G401 (cell line): ENCODE measurements around the gene WDR62. TPM values are rescaled to one million over a fixed set of nuclear protein-coding genes. Genes with fewer than 3 reads are reported as not detected.
"Not testable (repeated sequence)": the region's sequence is repeated elsewhere in the genome, so short reads cannot be mapped to it uniquely, and the experiment has no call there.

Experiments
- DNase-seq: peaks from one replicate; pipeline ENCODE4 v3.0.0-alpha.2; 2015; ENCODE audit warnings: low spot score
- in situ Hi-C: cut with HindIII; loops from 2 replicates; pipeline ENCODE4 v1.10.0; 2016; ENCODE audit warnings: low sequenced_read_pairs, mixed read lengths
- total RNA-seq: library from RNA; depleted of rRNA; stranded (reverse); fragments of >200 nt; shearing (Covaris generic); gene quantifications from 2 replicates; pipeline ENCODE4 v1.2.3, GENCODE V29; 2014

Gene WDR62
- total RNA-seq, 1 experiment from 2014 or later, result 12.9 TPM

GRCh38 chr19:36031308-36031707 is 23.4 kb upstream of the WDR62 start:
- DNase-seq, result no peak
- in situ Hi-C loops, result no loop called here

DNA sequence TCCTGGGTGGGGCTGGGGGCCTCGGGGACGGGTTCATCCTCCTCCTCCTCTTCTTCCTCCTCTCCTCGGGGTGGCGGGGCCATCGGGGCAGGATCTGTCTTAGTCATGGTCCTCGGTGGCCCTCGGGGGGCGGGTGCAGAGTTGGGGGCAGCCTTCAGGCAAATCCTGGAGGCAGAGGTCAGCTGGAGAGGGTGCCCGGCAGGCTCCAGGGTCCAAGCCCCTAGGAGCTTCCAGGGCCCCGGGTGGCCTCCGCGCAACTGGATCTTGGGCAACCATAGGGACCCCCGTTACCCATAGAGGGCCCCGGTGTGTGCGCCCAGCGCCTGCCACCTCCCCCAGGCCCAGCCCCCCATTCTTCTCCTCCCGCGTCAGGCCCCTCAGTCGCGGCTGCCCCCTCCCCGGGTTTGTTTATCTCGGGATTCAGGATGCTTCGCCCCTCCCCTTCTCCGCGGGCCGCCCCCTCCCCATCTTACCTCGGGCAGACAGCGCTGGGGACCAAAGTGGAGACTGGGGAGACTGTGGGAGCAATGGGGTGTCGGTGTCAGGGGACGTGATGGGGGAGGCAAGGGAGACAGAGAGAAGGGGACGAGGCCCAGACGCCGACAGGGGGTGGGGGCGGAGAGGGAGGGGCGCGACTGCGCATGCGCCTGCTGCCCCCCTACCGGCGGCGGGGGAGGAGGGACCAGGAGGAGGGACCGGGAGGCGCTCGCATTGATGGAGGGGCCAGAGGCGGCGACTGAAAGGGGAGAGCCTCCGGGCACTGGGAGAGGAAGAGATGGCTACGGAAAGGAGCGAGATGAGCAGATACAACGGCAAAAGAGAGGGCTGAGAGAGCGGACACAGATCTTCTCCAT is 22.2 kb upstream of the WDR62 start, which contains the start of gene CLIP3:
Gene CLIP3 (minus strand): TSS at position 623 of the 854 bp plus-strand sequence. CDS start 516 bp downstream, at position 107.
- peak; percentile 88 for DNase-seq
- in situ Hi-C loops, result no loop called here

GRCh38 chr19:36040495-36040894 is 14.2 kb upstream of the WDR62 start:
- in situ Hi-C loops, result no loop called here
- no peak for DNase-seq

GRCh38 chr19:36041092-36041491 is 13.6 kb upstream of the WDR62 start:
- in situ Hi-C loops, DNase-seq: not testable (repeated sequence)

GRCh38 chr19:36041831-36042230 is 12.9 kb upstream of the WDR62 start:
- in situ Hi-C loops, result no loop called here
- no peak for DNase-seq

DNA sequence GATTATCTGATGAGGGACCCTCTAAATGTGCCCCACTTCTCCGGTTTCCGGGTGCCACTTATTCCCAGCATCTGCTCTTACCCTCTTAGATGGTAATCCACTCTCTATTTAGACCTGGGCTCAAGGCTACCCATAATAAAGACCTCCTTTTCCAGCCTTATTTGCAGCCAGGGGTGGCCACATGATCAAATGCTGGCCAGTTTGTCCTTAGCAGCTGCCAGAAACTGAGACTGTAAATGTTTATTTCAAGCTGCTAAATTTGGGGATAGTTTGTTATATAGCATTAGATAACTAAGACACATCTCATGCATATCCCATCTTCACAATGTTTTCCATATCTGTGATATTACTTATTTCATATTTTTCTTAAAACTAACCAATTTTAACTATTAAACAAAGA is 10.7 kb upstream of the WDR62 start:
- DNase-seq, result no peak
- in situ Hi-C loops, result no loop called here

- in situ Hi-C loops, result no loop called here
- DNase-seq, result no peak
Observed at GRCh38 chr19:36046443-36047050, 8.2 kb upstream of the WDR62 start.

GRCh38 chr19:36047835-36048234 is 6.9 kb upstream of the WDR62 start:
- in situ Hi-C loops, result no loop called here
- DNase-seq, result no peak

DNA sequence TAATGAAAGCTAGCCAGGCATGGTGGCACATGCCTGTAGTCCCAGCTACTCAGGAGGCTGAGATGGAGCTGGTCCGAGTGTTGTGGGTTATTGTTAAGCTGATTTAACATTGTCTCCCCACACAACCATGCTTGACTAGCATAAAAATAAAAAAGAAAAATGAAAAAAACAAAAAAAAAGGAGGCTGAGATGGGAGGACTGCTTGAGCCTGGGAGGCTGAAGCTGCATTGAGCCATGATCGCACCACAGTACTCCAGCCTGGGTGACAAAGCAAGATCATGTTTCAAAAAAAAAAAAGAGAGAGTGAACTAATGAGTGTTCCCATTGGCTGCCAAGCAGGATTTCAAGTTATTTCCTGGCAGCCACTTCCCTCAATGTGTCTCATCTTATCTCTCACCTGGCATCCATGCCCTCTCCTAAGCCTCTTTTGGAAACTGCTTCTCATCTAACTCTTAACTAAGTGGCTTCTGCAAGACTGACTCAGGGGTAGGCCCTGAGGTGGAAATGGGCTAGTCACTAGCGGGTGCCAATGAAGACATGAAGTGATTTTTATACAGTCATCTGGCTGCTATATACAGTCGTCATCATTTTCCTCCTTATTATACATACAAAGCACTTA is 5.5 kb upstream of the WDR62 start:
- in situ Hi-C loops, result no loop called here
- DNase-seq, result no peak

GRCh38 chr19:36051236-36051635 is 3.5 kb upstream of the WDR62 start:
- peak; percentile 62 for DNase-seq
- in situ Hi-C loops, result no loop called here

DNA sequence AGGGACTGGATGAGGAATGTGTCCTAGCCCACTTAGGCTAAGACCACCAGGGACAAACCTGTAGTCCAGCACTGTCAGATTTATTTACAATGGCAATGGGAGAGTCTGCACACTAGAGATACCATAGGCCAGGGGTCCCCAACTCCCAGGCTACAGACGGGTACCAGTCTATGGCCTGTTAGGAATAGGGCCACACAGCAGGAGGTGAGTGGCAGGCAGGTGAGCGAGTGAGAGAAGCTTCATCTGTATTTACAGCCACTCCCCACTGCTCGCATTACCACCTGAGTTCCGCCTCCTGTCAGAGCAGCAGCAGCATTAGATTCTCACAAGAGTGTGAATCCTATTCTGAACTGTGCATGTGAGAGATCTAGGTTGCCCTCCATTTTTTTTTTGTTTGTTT is 3.1 kb upstream of the WDR62 start:
- DNase-seq, result no peak
- in situ Hi-C loops, result no loop called here

GRCh38 chr19:36054119-36054732 is 471 bp upstream of the WDR62 start, which contains the start of gene THAP8:
TSS of gene THAP8 (minus strand) at chr19:36054285. CDS start at chr19:36054217, 68 bp downstream.
- DNase-seq, result peak; percentile 99
- in situ Hi-C loops, result no loop called here

DNA sequence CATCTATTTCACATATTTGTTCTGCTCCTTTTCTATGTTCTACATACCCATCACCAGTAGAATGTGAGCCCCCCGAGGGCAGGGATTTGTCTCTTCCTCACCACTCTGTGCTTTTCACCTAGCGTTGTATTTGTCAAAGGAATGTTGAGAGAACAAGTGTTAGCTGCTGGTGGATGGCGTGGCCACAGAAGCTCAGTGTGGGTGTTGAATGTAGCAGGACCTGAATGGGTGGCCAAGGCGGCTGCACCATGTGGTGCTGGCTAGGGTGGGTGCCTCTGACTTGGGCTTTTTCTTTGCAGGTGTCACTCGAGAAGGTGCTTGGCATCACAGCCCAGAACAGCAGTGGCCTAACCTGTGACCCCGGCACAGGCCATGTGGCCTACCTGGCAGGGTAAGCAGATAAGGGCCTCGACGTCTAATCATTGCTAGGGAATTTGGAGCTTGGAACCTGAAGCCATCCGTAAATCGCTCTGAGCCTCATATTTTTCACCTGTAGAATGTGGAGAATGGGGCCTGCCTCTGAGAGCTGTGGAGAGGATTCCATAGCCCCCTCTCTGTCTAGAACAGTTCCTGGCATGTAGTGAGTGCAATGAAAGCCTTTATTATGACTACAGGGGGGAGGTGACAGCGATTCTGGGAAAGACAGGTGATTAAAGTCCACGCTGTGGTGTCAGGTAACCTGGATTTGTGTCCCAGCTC is 3.9 kb downstream of the WDR62 start:
- no peak for DNase-seq
- in situ Hi-C loops, result no loop called here

DNA sequence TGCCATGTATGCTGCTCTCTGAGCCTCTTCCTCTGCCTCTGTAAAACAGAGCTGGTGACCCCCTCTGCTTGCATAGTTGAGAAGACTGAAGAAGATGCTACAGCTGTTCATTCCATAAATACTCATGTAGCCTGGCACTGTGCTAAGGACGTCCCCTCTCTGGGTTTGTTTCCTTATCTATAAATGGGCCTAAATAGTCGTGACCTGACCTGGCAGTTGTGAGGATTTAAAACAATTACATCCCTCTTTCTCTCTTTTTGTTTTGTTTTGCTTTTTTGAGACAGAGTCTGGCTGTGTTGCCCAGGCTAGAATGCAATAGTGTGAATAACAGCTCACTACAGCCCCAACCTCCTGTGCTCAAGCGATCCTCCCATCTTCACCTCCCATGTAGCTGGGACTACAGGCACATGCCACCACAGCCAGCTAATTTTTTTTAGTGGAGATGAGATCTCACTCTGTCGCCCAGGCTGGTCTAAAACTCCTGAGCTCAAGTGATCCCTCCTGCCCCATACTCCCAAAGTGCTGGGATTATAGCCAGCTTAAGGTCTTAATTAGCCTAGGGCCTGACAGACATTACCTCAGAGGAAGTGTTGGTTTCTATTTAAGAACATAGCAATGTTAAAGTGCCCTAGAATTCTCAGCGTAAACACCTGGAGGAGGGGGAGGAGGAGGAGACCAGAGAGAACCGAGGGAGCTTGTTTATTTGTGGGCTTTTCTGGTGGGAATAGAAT is 4.6 kb downstream of the WDR62 start:
- DNase-seq, result no peak
- in situ Hi-C loops, result no loop called here

DNA sequence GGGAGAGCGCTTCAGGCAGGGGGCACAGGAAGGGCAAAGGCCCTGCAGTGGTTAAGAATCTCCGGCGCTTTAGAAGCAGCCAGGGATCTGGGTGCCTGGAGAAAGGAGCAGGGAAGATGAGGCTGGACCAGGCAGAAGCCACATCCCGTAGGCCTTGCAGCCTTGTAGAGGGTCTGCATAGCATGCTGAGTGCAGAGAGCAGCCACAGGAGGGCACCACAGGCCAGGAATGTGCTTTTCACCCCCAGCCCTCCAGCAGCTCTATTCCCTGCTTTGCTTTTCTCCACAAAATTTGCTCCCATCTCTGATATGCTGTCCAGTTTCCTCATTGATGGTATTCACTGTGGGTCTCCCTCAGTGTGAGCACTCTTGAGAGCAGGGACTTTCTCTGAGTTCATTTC is 5.7 kb downstream of the WDR62 start:
- in situ Hi-C loops, result no loop called here
- DNase-seq, result peak; percentile 57

- in situ Hi-C loops, result no loop called here
- no peak for DNase-seq
Observed at GRCh38 chr19:36061367-36061766, 6.7 kb downstream of the WDR62 start.

DNA sequence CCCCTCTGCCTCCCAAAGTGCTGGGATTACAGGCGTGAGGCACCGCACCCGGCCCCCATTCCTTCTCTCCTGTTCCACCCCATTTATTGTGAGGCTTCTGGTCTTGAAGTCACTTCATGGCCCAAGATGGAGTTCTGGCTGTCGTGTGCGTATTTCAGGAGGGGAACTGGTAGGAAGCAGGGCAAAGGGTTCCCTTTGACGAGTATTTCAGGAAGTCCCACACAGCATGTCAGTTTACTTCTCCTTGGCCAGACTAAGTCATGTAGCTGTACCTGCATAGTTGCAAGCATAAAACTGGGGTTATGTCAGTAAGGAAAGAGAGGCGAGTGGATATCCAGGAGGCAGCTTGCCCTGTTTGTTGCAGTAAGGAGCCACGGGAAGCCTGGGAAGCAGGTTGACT is 10.1 kb downstream of the WDR62 start:
- in situ Hi-C loops, result no loop called here
- no peak for DNase-seq

DNA sequence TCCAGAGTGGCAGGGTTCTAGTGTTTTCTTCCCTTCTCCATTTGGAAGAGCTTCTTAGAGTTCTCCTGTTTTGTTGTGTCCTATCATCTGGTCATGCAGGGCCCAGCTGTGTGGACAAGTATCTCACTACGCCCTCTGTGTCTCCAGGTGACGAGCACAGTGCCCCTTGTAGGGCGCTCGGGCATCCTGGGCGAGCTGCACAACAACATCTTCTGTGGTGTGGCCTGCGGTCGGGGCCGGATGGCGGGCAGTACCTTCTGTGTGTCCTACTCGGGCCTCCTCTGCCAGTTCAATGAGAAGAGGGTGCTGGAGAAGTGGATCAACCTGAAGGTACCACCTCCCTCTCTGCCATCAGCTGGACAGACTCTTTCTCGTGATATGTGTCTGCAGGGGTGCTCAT is 13.0 kb downstream of the WDR62 start:
- in situ Hi-C loops, result no loop called here
- no peak for DNase-seq
